Spinal cord (tissue), 10 donors: Measurements from ENCODE around the gene SLC35E2B. TPM values are rescaled to one million over a fixed set of nuclear protein-coding genes. Genes with fewer than 3 reads are reported as not detected.
"Not testable (repeated sequence)": the region's sequence is repeated elsewhere in the genome, so short reads cannot be mapped to it uniquely, and the experiment has no call there.

Experiments
- DNase-seq, 6 donors: peaks; one replicate each; pipeline versions ENCODE4 v3.0.0 to v3.0.0-alpha.2; 2013 to 2015; ENCODE audit warnings: low spot score in 6 of 6, low read depth in 4 of 6
- H3K27ac ChIP-seq: one replicate; pipeline ENCODE4 v1.5.1; 2013; ENCODE audit warnings: low read depth, low read length, control low read depth
- H3K27me3 ChIP-seq: one replicate; pipeline ENCODE4 v1.6.1; 2013; ENCODE audit warnings: low read length; ENCODE audit not compliant: control insufficient read depth, insufficient read depth
- H3K36me3 ChIP-seq: one replicate; pipeline ENCODE4 v1.6.1; 2013; ENCODE audit warnings: low read length; ENCODE audit not compliant: control insufficient read depth, insufficient read depth
- H3K4me1 ChIP-seq: one replicate; pipeline ENCODE4 v1.6.1; 2013; ENCODE audit warnings: low read length; ENCODE audit not compliant: control insufficient read depth, insufficient read depth
- H3K4me3 ChIP-seq: one replicate; pipeline ENCODE4 v1.5.1; 2013; ENCODE audit warnings: low read depth, low read length, control low read depth
- H3K9me3 ChIP-seq: one replicate; pipeline ENCODE4 v1.6.1; 2013; ENCODE audit warnings: low read length; ENCODE audit not compliant: control insufficient read depth, insufficient read depth
- WGBS: methylation state at CpG from one replicate; pipeline ENCODE4 v1.1.5; 2013; ENCODE audit warnings: missing lambda C conversion rate; ENCODE audit not compliant: insufficient coverage; 5-methylcytosine and 5-hydroxymethylcytosine counted together
- polyA plus RNA-seq, 2 donors: library from polyadenylated mRNA; unstranded; fragments of 120-200 nt; gene quantifications; one replicate each; pipeline ENCODE4 v1.2.1, GENCODE V29; 2013; ENCODE audit not compliant: insufficient read length in 2 of 2
- total RNA-seq, 2 donors: library from RNA; depleted of rRNA in 1 of 2; stranded (reverse); fragments of 120-200 nt in 1 of 2; fragments of >200 nt in 1 of 2; gene quantifications; one replicate each; pipeline versions ENCODE4 v1.2.3 to v1.2.4, GENCODE V29; 2013 to 2014
- donor health status: healthy.

Gene SLC35E2B
- total and polyA plus RNA-seq, 4 donors, result 46.2 to 123 (median 70.9) TPM

DNA sequence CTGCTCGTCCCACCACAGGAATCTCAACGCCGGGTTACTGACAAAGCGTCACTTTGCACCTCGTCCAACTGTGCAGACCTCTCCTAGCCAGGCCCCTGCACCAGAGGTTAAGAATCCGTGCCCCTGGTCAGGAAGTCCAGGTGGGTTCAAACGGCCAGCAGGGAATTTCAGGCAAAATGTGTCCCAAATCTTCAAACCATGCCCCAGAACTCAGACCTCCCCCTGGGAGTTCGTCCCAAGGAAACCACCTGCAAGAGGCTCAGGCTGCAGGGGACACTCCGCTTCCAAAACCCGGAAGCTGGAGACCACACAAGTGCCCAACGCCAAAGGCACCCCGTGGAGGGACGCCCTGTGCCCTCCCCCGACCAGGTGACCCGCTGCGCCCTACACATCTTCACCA is 1.2 kb downstream of the SLC35E2B start:
- no CpG with 5 or more reads among the region's 16 CpGs for WGBS
- not testable (repeated sequence) for DNase-seq, H3K9me3 ChIP-seq, H3K27ac ChIP-seq, H3K27me3 ChIP-seq, H3K4me1 ChIP-seq
- Histone ChIP-seq H3K4me3 (peak overlapping the region; percentile 12), H3K36me3 (peaks cover 12% of the 10 kb centered on the region)

DNA sequence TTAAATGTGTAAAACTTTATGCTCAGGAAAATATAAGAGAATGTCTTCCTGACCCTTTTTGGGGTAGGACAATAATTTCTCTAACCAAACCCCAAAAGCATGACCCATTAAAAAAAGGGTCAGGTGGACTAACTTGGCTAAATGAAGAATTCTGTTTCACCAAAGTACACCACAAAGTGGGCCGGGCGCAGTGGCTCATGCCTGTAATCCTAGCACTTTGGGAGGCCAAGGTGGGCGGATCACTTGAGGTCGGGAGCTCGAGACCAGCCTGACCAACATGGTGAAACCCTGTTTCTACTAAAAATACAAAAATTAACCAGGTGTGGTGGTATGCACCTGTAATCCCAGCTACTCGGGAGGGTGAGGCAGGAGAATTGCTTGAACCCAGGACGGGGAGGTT is 3.1 kb downstream of the SLC35E2B start:
- not testable (repeated sequence) for H3K9me3 ChIP-seq, H3K4me1 ChIP-seq, H3K4me3 ChIP-seq, H3K27me3 ChIP-seq, H3K27ac ChIP-seq, DNase-seq
- 100% methylated on average over 2 of the region's 7 CpGs for WGBS
- peaks cover 17% of the 10 kb centered on the region for H3K36me3 ChIP-seq

DNA sequence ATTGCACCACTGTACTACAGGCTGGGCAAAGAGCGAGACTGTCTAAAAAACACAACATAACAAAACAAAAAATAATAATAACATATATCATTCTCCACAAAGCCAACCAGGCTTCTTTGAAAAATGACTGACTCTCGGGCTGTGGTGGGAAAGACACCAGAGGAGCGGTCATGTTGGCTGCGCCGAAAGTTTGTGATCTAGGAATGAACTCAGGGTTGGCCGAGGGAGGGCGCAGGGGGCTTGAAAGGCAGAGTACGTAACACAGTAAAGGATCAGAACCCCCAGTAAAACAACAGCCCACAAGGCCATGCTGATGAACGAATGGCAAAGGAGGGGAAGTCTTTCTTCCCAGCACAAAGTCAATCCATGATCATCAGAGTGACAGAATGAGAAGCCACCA is 4.7 kb downstream of the SLC35E2B start:
- H3K36me3 ChIP-seq, result peaks cover 30% of the 10 kb centered on the region
- no peaks in the 10 kb centered on the region for H3K27me3 ChIP-seq
- DNase-seq, result no peak
- peaks cover 8% of the 10 kb centered on the region for H3K4me1 ChIP-seq
- WGBS, result no CpG with 5 or more reads among the region's 9 CpGs
- no peak overlapping the region for H3K4me3 ChIP-seq
- no peak overlapping the region for H3K27ac ChIP-seq
- H3K9me3 ChIP-seq, result no peaks in the 10 kb centered on the region

DNA sequence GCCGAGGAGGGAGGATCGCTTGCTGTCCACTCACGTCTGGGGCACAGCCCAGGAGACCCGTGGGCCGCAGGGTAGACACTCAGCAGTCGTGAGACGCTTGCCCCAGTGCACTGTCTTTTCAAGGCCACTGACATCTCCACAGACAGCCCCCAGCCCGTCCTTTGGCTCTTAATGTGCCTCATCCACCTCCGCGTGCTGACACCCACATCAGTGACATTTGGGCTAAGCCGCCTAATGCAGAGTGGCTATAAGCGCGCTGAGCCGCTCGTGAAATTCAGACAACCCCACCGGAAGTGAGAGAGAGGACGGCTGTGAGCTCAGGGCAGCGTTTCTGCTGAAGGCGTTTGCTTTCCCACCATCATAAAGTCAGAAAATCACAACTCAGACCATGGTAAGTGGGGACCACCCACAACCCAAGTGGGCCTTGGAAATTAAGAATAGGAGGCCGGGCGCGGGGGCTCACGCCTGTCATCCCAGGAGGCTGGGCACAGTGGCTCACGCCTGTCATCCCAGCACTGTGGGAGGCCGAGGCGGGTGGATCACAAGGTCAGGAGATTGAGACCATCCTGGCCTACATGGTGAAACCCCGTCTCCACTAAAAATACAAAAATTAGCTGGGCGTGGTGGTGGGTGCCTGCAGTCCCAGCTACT is 8.4 kb downstream of the SLC35E2B start:
- Histone ChIP-seq H3K9me3 (no peaks in the 10 kb centered on the region), H3K27me3 (no peaks in the 10 kb centered on the region), H3K4me3 (no peak overlapping the region), H3K27ac (no peak overlapping the region), H3K4me1 (peaks cover 8% of the 10 kb centered on the region), H3K36me3 (peaks cover 38% of the 10 kb centered on the region)
- DNase-seq, result no peak
- WGBS, result 79% methylated on average over 21 of the region's 28 CpGs

DNA sequence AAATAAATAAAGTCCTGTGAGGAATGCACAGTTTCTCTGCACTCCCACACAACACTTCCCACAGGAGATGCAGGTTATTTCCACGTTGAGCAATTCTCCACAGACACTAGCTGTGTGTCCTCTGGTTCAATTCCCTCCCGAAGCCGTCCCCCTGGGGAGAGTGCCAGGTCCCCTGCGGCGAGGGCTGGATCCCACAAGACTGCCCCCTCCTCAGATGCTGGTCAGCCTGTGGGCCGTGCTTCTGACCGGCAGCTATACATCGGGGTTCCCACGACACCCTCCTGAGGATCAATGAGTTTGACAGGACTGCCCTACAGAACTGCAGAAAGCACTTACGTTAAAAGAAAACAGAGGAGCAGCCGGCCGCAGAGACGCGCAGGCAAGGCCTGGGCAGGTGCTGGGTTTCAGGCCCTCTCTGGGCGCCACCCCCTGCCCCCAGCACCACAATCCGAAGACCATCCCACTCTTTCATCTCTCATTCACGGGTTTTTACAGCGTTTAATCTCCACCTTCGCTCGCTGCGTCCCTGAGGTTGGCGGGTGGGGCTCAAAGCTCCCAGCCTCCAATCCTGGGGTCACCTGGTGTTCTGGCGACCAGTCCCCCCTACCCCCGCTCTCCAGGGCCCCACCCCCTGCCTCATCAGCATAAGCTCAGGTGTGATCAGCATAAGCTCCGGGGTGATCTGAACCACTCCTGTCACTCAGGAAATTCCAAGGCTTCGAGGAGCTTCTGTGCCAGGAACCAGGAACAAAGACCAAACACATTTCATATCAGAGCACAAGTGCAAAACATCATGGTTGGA is 9.3 kb downstream of the SLC35E2B start:
- Histone ChIP-seq H3K36me3 (peaks cover 44% of the 10 kb centered on the region), H3K27ac (no peak overlapping the region), H3K4me1 (peaks cover 17% of the 10 kb centered on the region), H3K4me3 (no peak overlapping the region), H3K27me3 (no peaks in the 10 kb centered on the region), H3K9me3 (no peaks in the 10 kb centered on the region)
- DNase-seq, result no peak
- 52% methylated on average over 26 of the region's 26 CpGs for WGBS

DNA sequence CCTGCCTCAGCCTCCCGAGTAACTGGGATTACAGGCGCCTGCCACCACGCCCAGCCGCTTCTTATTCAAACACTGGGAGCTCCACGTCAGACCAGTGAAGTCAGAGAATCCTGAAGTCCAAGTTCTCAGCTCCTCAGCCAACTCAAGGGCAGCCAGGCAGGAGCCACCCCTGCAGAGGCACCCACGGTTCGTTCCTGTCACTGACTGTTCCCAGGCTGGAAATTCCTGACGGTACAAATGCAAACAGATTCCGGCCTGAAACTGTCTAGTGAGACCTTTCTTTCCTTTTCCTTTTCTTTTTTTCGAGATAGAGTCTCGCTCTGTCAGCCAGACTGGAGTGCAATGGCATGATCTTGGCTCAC is 11.7 kb downstream of the SLC35E2B start:
- 74% methylated on average over 11 of the region's 11 CpGs for WGBS
- no peaks in the 10 kb centered on the region for H3K9me3 ChIP-seq
- peaks cover 28% of the 10 kb centered on the region for H3K4me1 ChIP-seq
- no peaks in the 10 kb centered on the region for H3K27me3 ChIP-seq
- H3K36me3 ChIP-seq, result peaks cover 51% of the 10 kb centered on the region
- H3K4me3 ChIP-seq, result no peak overlapping the region
- H3K27ac ChIP-seq, result no peak overlapping the region
- DNase-seq, result no peak

DNA sequence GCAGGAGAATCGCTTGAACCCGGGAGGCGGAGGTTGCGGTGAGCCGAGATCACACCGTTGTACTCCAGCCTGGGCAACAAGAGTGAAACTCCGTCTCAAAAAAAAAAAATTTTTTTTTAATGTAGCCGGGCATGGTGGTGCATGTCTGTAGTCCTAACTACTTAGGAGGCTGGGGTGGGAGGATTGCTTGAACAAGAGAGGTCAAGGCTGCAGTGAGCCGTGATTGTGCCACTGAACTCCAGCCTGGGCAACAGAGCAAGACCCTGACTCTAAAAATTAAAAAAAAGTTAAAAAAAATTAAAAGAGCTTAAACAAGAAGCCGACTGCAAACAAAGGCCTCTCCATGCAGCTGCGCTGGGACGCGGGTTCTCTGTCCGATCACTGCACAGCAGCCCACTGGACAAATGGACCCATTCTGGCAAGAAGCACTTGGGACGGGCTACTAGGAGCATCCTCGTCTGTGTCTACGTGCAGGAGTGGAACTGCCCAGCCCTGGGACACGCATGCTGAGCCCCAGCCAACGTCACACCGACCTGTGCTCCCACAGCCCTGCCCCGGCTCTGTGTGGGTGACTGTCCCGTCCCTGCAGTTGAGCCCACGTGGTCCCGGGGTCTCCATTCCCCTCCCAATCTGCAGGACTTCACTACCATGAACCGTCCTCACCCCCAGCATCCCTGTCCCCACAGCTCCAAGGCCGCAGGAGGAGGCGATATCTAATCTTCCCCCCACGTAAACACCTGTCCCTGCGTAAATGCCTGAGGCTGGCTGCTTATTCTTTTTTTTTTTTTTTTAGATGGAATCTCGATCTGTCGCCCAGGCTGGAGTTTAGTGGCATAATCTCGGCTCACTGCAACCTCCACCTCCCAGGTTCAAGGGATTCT is 12.3 kb downstream of the SLC35E2B start:
- Histone ChIP-seq H3K9me3 (no peaks in the 10 kb centered on the region), H3K4me1 (peaks cover 28% of the 10 kb centered on the region), H3K27ac (no peak overlapping the region), H3K27me3 (no peaks in the 10 kb centered on the region), H3K4me3 (no peak overlapping the region), H3K36me3 (peaks cover 49% of the 10 kb centered on the region)
- WGBS, result 94% methylated on average over 25 of the region's 32 CpGs
- no peak for DNase-seq

DNA sequence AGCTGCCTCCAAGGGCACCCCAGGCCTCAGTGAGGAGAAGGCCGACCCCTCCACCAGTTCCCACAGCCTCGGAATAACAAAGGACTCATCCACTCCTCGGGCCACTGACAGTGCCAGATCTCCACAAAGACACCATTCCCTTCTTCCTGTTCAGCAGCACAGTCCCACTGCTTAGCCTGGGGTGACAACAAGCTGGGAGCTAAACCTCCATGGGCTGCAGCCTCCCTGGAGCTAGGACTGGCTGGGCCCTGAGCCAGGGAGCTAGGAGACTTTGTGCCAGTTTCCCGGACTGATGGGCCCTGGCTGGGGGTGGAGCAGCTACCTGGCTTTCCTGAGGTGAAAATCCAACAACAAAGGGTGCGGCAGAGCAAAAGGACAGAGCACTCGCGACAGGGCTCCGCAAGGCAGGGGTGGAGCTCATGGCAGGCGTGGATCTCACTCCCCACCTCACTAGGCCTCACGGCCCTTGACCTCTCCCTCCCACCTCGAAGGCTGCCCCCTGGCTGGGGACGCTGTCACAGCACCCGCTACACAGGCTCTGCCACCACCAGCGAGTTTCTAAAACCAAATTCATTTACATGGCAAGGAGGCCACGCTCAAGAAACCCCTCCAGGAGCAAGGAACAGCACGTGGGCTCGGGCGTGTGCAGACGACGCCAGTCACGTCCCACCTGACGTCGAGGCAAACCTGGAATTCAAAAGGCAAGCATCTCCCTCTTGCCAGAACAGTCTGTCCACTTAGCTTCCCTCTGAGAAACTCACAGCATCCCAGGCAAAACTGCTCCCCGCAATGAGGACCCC is 13.8 kb downstream of the SLC35E2B start:
- WGBS, result 70% methylated on average over 24 of the region's 24 CpGs
- no peak overlapping the region for H3K4me3 ChIP-seq
- peak overlapping the region; percentile 7 for H3K27ac ChIP-seq

More for the DNA sequence above, 13.8 kb downstream of the SLC35E2B start:
- H3K9me3 ChIP-seq, result no peaks in the 10 kb centered on the region
- DNase-seq, result no peak
- peaks cover 47% of the 10 kb centered on the region for H3K36me3 ChIP-seq
- H3K4me1 ChIP-seq, result peaks cover 28% of the 10 kb centered on the region
- H3K27me3 ChIP-seq, result no peaks in the 10 kb centered on the region
